IMR-90 (cell line): ENCODE data around the gene CGRRF1. TPM values are rescaled to one million over a fixed set of nuclear protein-coding genes. Genes with fewer than 3 reads are reported as not detected.

Experiments
- ATAC-seq: fragments of 200-7000 bp; cut with Tn5 transposase; 2 replicates; pipeline ENCODE4 v1.9.1; 2020; ENCODE audit warnings: low read depth, mild to moderate bottlenecking, moderate library complexity
- BruUV-seq: library from RNA; stranded (reverse); fragments of 400-500 nt; replicated peaks from 2 replicates; lab custom pipeline; 2021; lab: Mats Ljungman, UMichigan
- CTCF ChIA-PET: fragments of 300-600 bp; formaldehyde crosslinking; extraction: SDS; loops from one replicate; lab custom pipeline; 2021; ENCODE audit warnings: antibody characterized with exemption; lab: Yijun Ruan, JAX
- POLR2A ChIA-PET: fragments of 300-600 bp; sonication (Branson Sonifier 250); formaldehyde crosslinking; loops from one replicate; lab custom pipeline; 2022; ENCODE audit warnings: antibody characterized with exemption; ENCODE audit not compliant: unreplicated experiment; lab: Charles Lee
- DNase-seq: peaks from one replicate; pipeline ENCODE4 v3.0.0; 2013
- H2AFZ ChIP-seq: replicated peaks from 2 replicates; pipeline ENCODE3; 2013; ENCODE audit warnings: low read length, mild to moderate bottlenecking; ENCODE audit not compliant: poor library complexity
- H2AK5ac ChIP-seq: 2 replicates; pipeline ENCODE4 v1.6.1; 2013; ENCODE audit warnings: low read depth, low read length, inconsistent platforms
- H2AK9ac ChIP-seq: replicated peaks from 2 replicates; pipeline ENCODE3; 2013; ENCODE audit warnings: mild to moderate bottlenecking, low read depth, low read length, moderate library complexity; ENCODE audit not compliant: poor library complexity
- H2BK120ac ChIP-seq: 2 replicates; pipeline ENCODE4 v1.6.1; 2013; ENCODE audit warnings: low read depth, low read length, inconsistent platforms
- H2BK15ac ChIP-seq: 3 replicates; pipeline ENCODE4 v1.6.1; 2013; ENCODE audit warnings: low read depth, low read length, inconsistent platforms
- H2BK20ac ChIP-seq: 2 replicates; pipeline ENCODE4 v1.6.1; 2013; ENCODE audit warnings: low read depth, mild to moderate bottlenecking, inconsistent platforms, low read length, moderate library complexity
- H2BK5ac ChIP-seq: 2 replicates; pipeline ENCODE4 v1.6.1; 2013; ENCODE audit warnings: mild to moderate bottlenecking, low read depth, low read length, inconsistent platforms; ENCODE audit not compliant: poor library complexity, severe bottlenecking
- H3K14ac ChIP-seq: replicated peaks from 2 replicates; pipeline ENCODE4 v1.6.1; 2013; ENCODE audit warnings: low read depth, low read length, inconsistent platforms
- H3K18ac ChIP-seq: 2 replicates; pipeline ENCODE4 v1.6.1; 2013; ENCODE audit warnings: low read depth, low read length, control low read depth
- H3K23ac ChIP-seq: 2 replicates; pipeline ENCODE4 v1.6.1; 2013; ENCODE audit warnings: low read depth, low read length, inconsistent platforms
- H3K27ac ChIP-seq: 2 replicates; pipeline ENCODE4 v1.5.1; 2013; ENCODE audit warnings: mild to moderate bottlenecking, control low read depth, low read length; ENCODE audit not compliant: insufficient read depth
- H3K27me3 ChIP-seq: 2 replicates; pipeline ENCODE4 v1.6.1; 2013; ENCODE audit warnings: low read length; ENCODE audit not compliant: control insufficient read depth, insufficient read depth
- H3K36me3 ChIP-seq: 2 replicates; pipeline ENCODE4 v1.6.1; 2013; ENCODE audit warnings: low read length, mixed read lengths; ENCODE audit not compliant: control insufficient read depth, insufficient read depth
- H3K4ac ChIP-seq: 2 replicates; pipeline ENCODE4 v1.6.1; 2013; ENCODE audit warnings: low read depth, low read length, inconsistent platforms
- H3K4me1 ChIP-seq: 2 replicates; pipeline ENCODE4 v1.6.1; 2013; ENCODE audit warnings: low read length, mixed read lengths; ENCODE audit not compliant: control insufficient read depth, insufficient read depth
- H3K4me2 ChIP-seq: 2 replicates; pipeline ENCODE4 v1.6.1; 2013; ENCODE audit warnings: low read depth, mild to moderate bottlenecking, control low read depth, low read length, moderate library complexity
- H3K4me3 ChIP-seq: 2 replicates; pipeline ENCODE4 v1.5.1; 2013; ENCODE audit warnings: low read depth, mild to moderate bottlenecking, control low read depth, low read length, moderate library complexity; ENCODE audit not compliant: insufficient read depth
- H3K56ac ChIP-seq: 2 replicates; pipeline ENCODE4 v1.6.1; 2013; ENCODE audit warnings: low read length, inconsistent platforms; ENCODE audit not compliant: insufficient read depth; ENCODE audit errors: extremely low read depth
- H3K79me1 ChIP-seq, 2 experiments: 2 replicates each; pipeline ENCODE4 v1.6.1; 2013; ENCODE audit warnings: low read length in 2 of 2, inconsistent platforms in 1 of 2, low read depth in 1 of 2
- H3K9ac ChIP-seq: 2 replicates; pipeline ENCODE4 v1.6.1; 2013; ENCODE audit warnings: low read depth, low read length, control low read depth
- H3K9me1 ChIP-seq: 2 replicates; pipeline ENCODE4 v1.6.1; 2013; ENCODE audit warnings: low read length, inconsistent platforms; ENCODE audit not compliant: insufficient read depth
- H3K9me3 ChIP-seq: 2 replicates; pipeline ENCODE4 v1.6.1; 2013; ENCODE audit warnings: low read length; ENCODE audit not compliant: control insufficient read depth, insufficient read depth
- H4K20me1 ChIP-seq: 2 replicates; pipeline ENCODE4 v1.6.1; 2013; ENCODE audit warnings: low read length, inconsistent platforms; ENCODE audit not compliant: insufficient read depth
- H4K5ac ChIP-seq: 2 replicates; pipeline ENCODE4 v1.6.1; 2013; ENCODE audit warnings: mild to moderate bottlenecking, low read depth, low read length, control low read depth
- H4K8ac ChIP-seq, 2 experiments: 2 replicates each; pipeline ENCODE4 v1.6.1; 2013; ENCODE audit warnings: low read depth in 2 of 2, low read length in 2 of 2, control low read depth in 1 of 2, inconsistent platforms in 1 of 2
- H4K91ac ChIP-seq: 2 replicates; pipeline ENCODE4 v1.6.1; 2013; ENCODE audit warnings: low read depth, low read length, inconsistent platforms; ENCODE audit not compliant: insufficient read depth
- FOS ChIP-seq: fragments of 150-350 bp; IDR thresholded peaks from 2 replicates; pipeline ENCODE4 v1.6.1; 2016; ENCODE audit warnings: low read depth, low read length
- MAZ ChIP-seq: IDR thresholded peaks from 2 replicates; pipeline ENCODE4 v1.6.1; 2012; ENCODE audit warnings: low read depth, mild to moderate bottlenecking, low read length, improper control_type of control experiment, moderate library complexity, borderline replicate concordance
- RFX5 ChIP-seq: IDR thresholded peaks from 2 replicates; pipeline ENCODE4 v1.8.0; 2012; ENCODE audit warnings: low read depth, mild to moderate bottlenecking, low read length, moderate library complexity
- WGBS, 2 experiments: methylation state at CpG; one replicate each; pipeline versions ENCODE4 v1.1.5 to v1.1.7; 2013; ENCODE audit warnings: missing lambda C conversion rate in 2 of 2; ENCODE audit not compliant: insufficient read length in 1 of 2; ENCODE audit errors: extremely low coverage in 2 of 2; 5-methylcytosine and 5-hydroxymethylcytosine counted together
- dilution Hi-C: fragments of 300-500 bp; cut with HindIII; formaldehyde crosslinking; loops from one replicate; pipeline ENCODE4 v1.14.3; 2018; ENCODE audit warnings: low sequenced_read_pairs; ENCODE audit not compliant: unreplicated experiment
- in situ Hi-C: fragments of 300-500 bp; cut with MboI; formaldehyde crosslinking; loops from 3 replicates; pipeline ENCODE4 v1.14.3; 2019; ENCODE audit warnings: low sequenced_read_pairs, inconsistent platforms, mixed read lengths
- intact Hi-C: fragments of 100-400 bp; cut with micrococcal nuclease; formaldehyde crosslinking; loops from 2 replicates; pipeline ENCODE4 v1.10.0; 2022
- polyA plus RNA-seq, 3 experiments: library from polyadenylated mRNA; depleted of rRNA; stranded (reverse); fragments of >200 nt; gene quantifications; 2 replicates each; pipeline ENCODE4 v1.2.3, GENCODE V29; 2012; ENCODE audit warnings: low replicate concordance in 1 of 3
- total RNA-seq: library from RNA; depleted of rRNA; stranded (reverse); fragments of >200 nt; gene quantifications from 2 replicates; pipeline ENCODE4 v1.2.3, GENCODE V29; 2012

CGRRF1 gene
- total and polyA plus RNA-seq, 2 of the 4 experiments (the other 2 are of a cell fraction): 6.0 to 13.8 TPM

GRCh38 chr14:54486685-54487084, 23.0 kb upstream of the CGRRF1 start:
- in situ Hi-C loops: no loop called here

More at GRCh38 chr14:54486685-54487084, 23.0 kb upstream of the CGRRF1 start:
- Histone ChIP-seq H2BK120ac (no peak overlapping the region), H3K27ac (no peak overlapping the region), H3K4me1 (peaks cover 5% of the 10 kb centered on the region; the same call in 1 of the 2 replicates), H3K23ac (0 out of 2 replicates have a peak overlapping the region, but pooled peaks have one; percentile 17), H3K9me3 (no peaks in the 10 kb centered on the region), H3K4me2 (peak overlapping the region; percentile 29; the same call in 1 of the 2 replicates), H2BK20ac (no peak overlapping the region), H4K5ac (no peak overlapping the region), H3K9me1 (0 out of 2 replicates have a peak, but pooled peaks cover 4% of the 10 kb centered on the region), H4K20me1 (peaks cover 30% of the 10 kb centered on the region; the same call in 1 of the 2 replicates), H3K79me1 (peaks cover 11 to 42% of the 10 kb centered on the region in 2 experiments), H2BK5ac (no peak overlapping the region), H3K4ac (no peak overlapping the region), H2AK9ac (no peak overlapping the region), H3K36me3 (peaks cover 8% of the 10 kb centered on the region), H2AK5ac (no peak overlapping the region), H4K91ac (no peak overlapping the region), H3K9ac (no peak overlapping the region), H2AFZ (no peak overlapping the region), H3K18ac (no peak overlapping the region), H3K56ac (no peak overlapping the region), H3K14ac (no peak overlapping the region), H3K4me3 (no peak overlapping the region), H2BK15ac (no peak overlapping the region), H3K27me3 (no peaks in the 10 kb centered on the region), H4K8ac (no peak overlapping the region)
- no CpG with 5 or more reads among the region's 1 CpG for WGBS, 2 experiments
- BruUV-seq: no TSS peak
- DNase-seq (no peak), ATAC-seq (no peak)
- CTCF ChIA-PET: no interaction called here
- POLR2A ChIA-PET: no interaction called here
- intact Hi-C loops: no loop called here
- TF ChIP-seq RFX5 (no peak), MAZ (no peak), FOS (no peak)
- dilution Hi-C loops: no loop called here
